A673 (cell line): ENCODE data around the gene AP2B1.

ENCODE experiments used
- CTCF ChIP-seq: fragments of 300-800, 200-600 bp; sonication (generic); conservative IDR thresholded peaks from 2 replicates; pipeline ENCODE4 v1.5.1; 2017; ENCODE audit warnings: low read depth, mild to moderate bottlenecking, antibody characterized with exemption, low read length, moderate library complexity, mixed read lengths
- EZH2 ChIP-seq: fragments of 200-600 bp; sonication (generic); IDR thresholded peaks from 2 replicates; pipeline ENCODE4 v1.6.1; 2017; ENCODE audit warnings: borderline replicate concordance, low read depth, mild to moderate bottlenecking, mixed read lengths, antibody characterized with exemption, low read length; ENCODE audit not compliant: poor library complexity, severe bottlenecking

- TF ChIP-seq CTCF (no peak), EZH2 (no peak)
Observed at GRCh38 chr17:35618628-35619027, 31.5 kb downstream of the AP2B1 start.
